GM19452 (cell line): Measurements from ENCODE around the gene PKNOX2.

Experiments used
- ATAC-seq: cut with Tn5 transposase; IDR thresholded peaks from one replicate; pipeline ENCODE4 v1.9.1; 2021; ENCODE audit not compliant: unreplicated experiment

Gene PKNOX2

GRCh38 chr11:125429807-125430678 lies 265.5 kb downstream of the PKNOX2 start:
- no peak for ATAC-seq

GRCh38 chr11:125431009-125431408 lies 266.5 kb downstream of the PKNOX2 start:
- ATAC-seq: no peak

- ATAC-seq: no peak
These were observed 266.9 kb downstream of the PKNOX2 start for GRCh38 chr11:125431481-125431880.

GRCh38 chr11:125433454-125434121 lies 269.0 kb downstream of the PKNOX2 start:
- ATAC-seq: peak; percentile 59

GRCh38 chr11:125435461-125436238 lies 271.1 kb downstream of the PKNOX2 start:
- no peak for ATAC-seq

- no peak for ATAC-seq
These were observed 277.3 kb downstream of the PKNOX2 start for GRCh38 chr11:125441648-125442410.

- no peak for ATAC-seq
These were observed 278.4 kb downstream of the PKNOX2 start for GRCh38 chr11:125442946-125443345.

GRCh38 chr11:125443767-125444311 lies 279.3 kb downstream of the PKNOX2 start:
- ATAC-seq: no peak

- ATAC-seq: no peak
These were observed 281.2 kb downstream of the PKNOX2 start for GRCh38 chr11:125445731-125446130.

- no peak for ATAC-seq
These were observed 281.7 kb downstream of the PKNOX2 start for GRCh38 chr11:125446279-125446678.

- no peak for ATAC-seq
These were observed 283.2 kb downstream of the PKNOX2 start for GRCh38 chr11:125447721-125448120.

- ATAC-seq: no peak
These were observed 283.6 kb downstream of the PKNOX2 start for GRCh38 chr11:125448136-125448535.

GRCh38 chr11:125449565-125449964 lies 285.0 kb downstream of the PKNOX2 start:
- ATAC-seq: no peak

- peak; percentile 61 for ATAC-seq
These were observed 287.0 kb downstream of the PKNOX2 start for GRCh38 chr11:125451400-125452124.

- ATAC-seq: no peak
These were observed 287.5 kb downstream of the PKNOX2 start for GRCh38 chr11:125452125-125452470.

GRCh38 chr11:125454047-125454446 lies 289.5 kb downstream of the PKNOX2 start:
- ATAC-seq: no peak

GRCh38 chr11:125455851-125456250 lies 291.3 kb downstream of the PKNOX2 start:
- ATAC-seq: no peak

- ATAC-seq: no peak
These were observed 293.3 kb downstream of the PKNOX2 start for GRCh38 chr11:125457814-125458343.

GRCh38 chr11:125460275-125460674 lies 295.7 kb downstream of the PKNOX2 start:
- ATAC-seq: no peak
